CD4-positive, alpha-beta T cell (primary cell): ENCODE results near the gene DYRK1B. TPM values are rescaled to one million over a fixed set of nuclear protein-coding genes. Genes with fewer than 3 reads are reported as not detected.
A peak's percentile ranks its signal among the peaks of the same experiment; 100 is the strongest.

Source experiments
- ATAC-seq: fragments of 200-7000 bp; cut with Tn5 transposase; one replicate; pipeline ENCODE4 v1.10.0; 2022; ENCODE audit warnings: mild to moderate bottlenecking; ENCODE audit not compliant: poor library complexity
- CTCF ChIA-PET: fragments of 350-600 bp; sonication (Branson Sonifier 250); formaldehyde crosslinking; loops from one replicate; lab custom pipeline; 2021; ENCODE audit warnings: antibody characterized with exemption, inconsistent platforms; lab: Charles Lee
- POLR2A ChIA-PET: fragments of 350-600 bp; sonication (Branson Sonifier 250); formaldehyde crosslinking; loops from one replicate; lab custom pipeline; 2021; ENCODE audit warnings: antibody characterized with exemption, inconsistent platforms; lab: Charles Lee
- DNase-seq, 14 experiments: peaks; one replicate each; pipeline ENCODE4 v3.0.0-alpha.2; 2013 to 2020; ENCODE audit warnings: mixed read lengths in 2 of 14
- H3K27ac ChIP-seq, 2 donors: one replicate each; pipeline versions ENCODE4 v1.5.1 to v1.7.0; 2013; ENCODE audit warnings: low read length in 2 of 2, low read depth in 1 of 2, mild to moderate bottlenecking in 1 of 2
- H3K27me3 ChIP-seq, 2 experiments: 1 replicate in 1 of 2; 2 replicates in 1 of 2; pipeline versions ENCODE4 v1.6.1 to v1.7.0; 2013; ENCODE audit warnings: low read length in 2 of 2, control low read depth in 1 of 2, mild to moderate bottlenecking in 1 of 2, moderate library complexity in 1 of 2; ENCODE audit not compliant: insufficient read depth in 2 of 2, control insufficient read depth in 1 of 2
- H3K36me3 ChIP-seq: one replicate; pipeline ENCODE4 v1.6.1; 2013; ENCODE audit warnings: low read length, control low read depth; ENCODE audit not compliant: insufficient read depth
- H3K4me1 ChIP-seq: one replicate; pipeline ENCODE4 v1.6.1; 2013; ENCODE audit warnings: low read length, control low read depth; ENCODE audit not compliant: insufficient read depth
- H3K4me3 ChIP-seq: one replicate; pipeline ENCODE4 v1.5.1; 2013; ENCODE audit warnings: mild to moderate bottlenecking, low read length, moderate library complexity
- H3K9me3 ChIP-seq, 2 experiments: 1 replicate in 1 of 2; 2 replicates in 1 of 2; pipeline versions ENCODE4 v1.6.1 to v1.7.0; 2013; ENCODE audit warnings: low read length in 2 of 2, mild to moderate bottlenecking in 2 of 2, control low read depth in 1 of 2, moderate library complexity in 1 of 2; ENCODE audit not compliant: control insufficient read depth in 1 of 2, insufficient read depth in 1 of 2
- H3K27ac Mint-ChIP-seq: one replicate; pipeline ENCODE4 v1.8.0; 2020; ENCODE audit warnings: mixed read lengths
- H3K27me3 Mint-ChIP-seq: one replicate; pipeline ENCODE4 v1.8.0; 2021; ENCODE audit warnings: mixed read lengths
- H3K36me3 Mint-ChIP-seq: one replicate; pipeline ENCODE4 v1.8.0; 2021; ENCODE audit warnings: low read depth, mixed read lengths
- H3K4me1 Mint-ChIP-seq: one replicate; pipeline ENCODE4 v1.8.0; 2021; ENCODE audit warnings: low read depth, mixed read lengths
- H3K4me3 Mint-ChIP-seq: one replicate; pipeline ENCODE4 v1.8.0; 2020; ENCODE audit warnings: mild to moderate bottlenecking, mixed read lengths
- H3K9me3 Mint-ChIP-seq: one replicate; pipeline ENCODE4 v1.8.0; 2020; ENCODE audit warnings: mixed read lengths
- intact Hi-C, 2 experiments: fragments of 100-400 bp; cut with DNase I in 1 of 2; cut with micrococcal nuclease in 1 of 2; formaldehyde crosslinking; loops; one replicate each; pipeline versions ENCODE4 v1.15.1 to v1.9.0; 2023 to 2025; cut with DNase I, micrococcal nuclease
- total RNA-seq, 174 experiments: library from RNA in 2 of 174; stranded (reverse) in 2 of 174; gene quantifications; one replicate each; pipeline ENCODE4 v1.2.3 and lab custom pipeline; 2021 to 2026
- TF ChIP-seq, protein P1 (sequence below): fragments of 200-600 bp; IDR thresholded peaks from one replicate; pipeline ENCODE4 v1.8.0; 2022; ENCODE audit warnings: antibody characterized with exemption, mild to moderate bottlenecking

DYRK1B gene
- total RNA-seq, 2 experiments from 2014 or later, result 18.9 to 19.4 TPM

DNA sequence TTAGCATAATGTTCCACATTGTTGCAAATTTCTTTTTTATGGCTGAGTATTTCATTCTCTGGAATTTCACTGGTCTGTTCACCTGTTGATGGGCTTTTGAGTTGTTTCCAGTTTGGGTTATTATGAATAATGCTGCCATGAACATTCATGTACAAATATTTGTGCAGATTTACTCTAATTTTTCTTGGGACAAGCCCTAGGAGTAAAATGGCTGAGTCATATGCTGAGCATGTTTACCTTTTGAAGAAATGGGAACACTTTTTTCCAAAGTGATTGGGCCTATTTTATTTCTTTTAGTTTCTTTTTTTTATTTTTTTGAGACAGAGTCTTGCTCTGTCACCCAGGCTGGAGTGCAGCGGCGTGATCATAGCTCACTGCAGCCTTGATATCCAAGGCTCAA, 16.9 kb upstream of the DYRK1B start:
- peaks cover 10% of the 10 kb centered on the region for H3K27me3 Mint-ChIP-seq
- DNase-seq (no peak), ATAC-seq (no peak)
- Histone ChIP-seq H3K4me3 (no peak overlapping the region), H3K9me3 (no peaks in the 10 kb centered on the region), H3K4me1 (peaks cover 12% of the 10 kb centered on the region), H3K36me3 (no peaks in the 10 kb centered on the region), H3K27ac (no peak overlapping the region), H3K27me3 (no peaks in the 10 kb centered on the region)
- ChIA-PET POLR2A (no interaction called here), CTCF (no interaction called here)
- H3K9me3 Mint-ChIP-seq, result no peaks in the 10 kb centered on the region
- no peaks in the 10 kb centered on the region for H3K36me3 Mint-ChIP-seq
- peaks cover 15% of the 10 kb centered on the region for H3K4me1 Mint-ChIP-seq
- H3K4me3 Mint-ChIP-seq, result no peak overlapping the region
- TF ChIP-seq, protein P1, sequence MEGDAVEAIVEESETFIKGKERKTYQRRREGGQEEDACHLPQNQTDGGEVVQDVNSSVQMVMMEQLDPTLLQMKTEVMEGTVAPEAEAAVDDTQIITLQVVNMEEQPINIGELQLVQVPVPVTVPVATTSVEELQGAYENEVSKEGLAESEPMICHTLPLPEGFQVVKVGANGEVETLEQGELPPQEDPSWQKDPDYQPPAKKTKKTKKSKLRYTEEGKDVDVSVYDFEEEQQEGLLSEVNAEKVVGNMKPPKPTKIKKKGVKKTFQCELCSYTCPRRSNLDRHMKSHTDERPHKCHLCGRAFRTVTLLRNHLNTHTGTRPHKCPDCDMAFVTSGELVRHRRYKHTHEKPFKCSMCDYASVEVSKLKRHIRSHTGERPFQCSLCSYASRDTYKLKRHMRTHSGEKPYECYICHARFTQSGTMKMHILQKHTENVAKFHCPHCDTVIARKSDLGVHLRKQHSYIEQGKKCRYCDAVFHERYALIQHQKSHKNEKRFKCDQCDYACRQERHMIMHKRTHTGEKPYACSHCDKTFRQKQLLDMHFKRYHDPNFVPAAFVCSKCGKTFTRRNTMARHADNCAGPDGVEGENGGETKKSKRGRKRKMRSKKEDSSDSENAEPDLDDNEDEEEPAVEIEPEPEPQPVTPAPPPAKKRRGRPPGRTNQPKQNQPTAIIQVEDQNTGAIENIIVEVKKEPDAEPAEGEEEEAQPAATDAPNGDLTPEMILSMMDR, result no peak
- no peak overlapping the region for H3K27ac Mint-ChIP-seq
- intact Hi-C loops, result no loop called here

DNA sequence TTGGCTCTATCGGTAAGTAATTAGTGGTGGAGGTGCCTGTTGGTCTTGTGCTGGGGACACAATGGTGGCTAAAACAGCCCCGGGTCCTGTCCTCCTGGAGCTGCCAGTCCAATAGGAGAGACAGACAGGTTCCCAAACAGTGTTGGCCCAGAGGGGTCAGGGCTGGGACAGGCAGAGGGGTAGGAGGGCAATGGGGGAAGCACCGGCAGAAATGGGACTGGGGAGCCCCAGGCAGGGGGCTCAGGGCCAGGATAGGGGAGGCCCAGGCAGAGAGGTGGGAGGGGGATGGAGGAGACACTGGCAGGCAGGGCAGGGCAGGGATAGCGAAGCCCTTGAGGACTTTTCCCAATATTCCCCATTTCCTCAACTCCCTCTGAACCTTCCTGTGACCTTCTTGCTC, 14.4 kb upstream of the DYRK1B start:
- POLR2A ChIA-PET, result no interaction called here

DNA sequence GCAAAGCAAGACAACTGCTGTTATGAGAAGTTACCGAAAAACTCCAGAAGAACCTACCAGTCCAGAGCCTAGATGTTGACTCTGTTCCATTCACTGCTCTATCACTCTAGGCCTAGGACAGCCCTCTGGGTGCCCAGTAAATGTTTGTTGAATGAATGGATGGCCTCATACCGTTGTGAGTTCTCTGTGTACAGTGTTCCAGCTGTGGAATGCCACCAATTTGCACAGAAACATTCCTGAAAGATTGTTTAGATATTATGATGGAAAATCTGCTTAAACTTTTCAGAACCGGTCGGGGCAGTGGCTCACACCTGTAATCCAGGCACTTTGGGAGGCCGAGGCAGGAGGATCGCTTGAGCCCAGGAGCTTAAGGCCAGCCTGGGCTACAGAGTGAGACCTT, 13.6 kb upstream of the DYRK1B start:
- no peaks in the 10 kb centered on the region for H3K36me3 ChIP-seq
- peaks cover 45% of the 10 kb centered on the region for H3K4me1 Mint-ChIP-seq
- DNase-seq (no peak), ATAC-seq (no peak)
- H3K9me3 Mint-ChIP-seq, result no peaks in the 10 kb centered on the region
- H3K4me3 ChIP-seq, result no peak overlapping the region
- no peaks in the 10 kb centered on the region for H3K27me3 Mint-ChIP-seq
- ChIA-PET POLR2A (interaction anchor here (1.1 to 1.4 kb wide), 2 partner anchors 123 to 208 kb away, joined by 3 to 4 read pairs; partner anchors contain the start of genes PSMC4 and ZNF780B), CTCF (no interaction called here)
- peaks cover 44% of the 10 kb centered on the region for H3K4me1 ChIP-seq
- TF ChIP-seq, protein P1, result no peak
- H3K27ac Mint-ChIP-seq, result peak overlapping the region; percentile 92
- peaks cover 6% of the 10 kb centered on the region for H3K36me3 Mint-ChIP-seq
- no peaks in the 10 kb centered on the region for H3K9me3 ChIP-seq
- H3K27me3 ChIP-seq, result no peaks in the 10 kb centered on the region
- no peak overlapping the region for H3K27ac ChIP-seq
- H3K4me3 Mint-ChIP-seq, result peak overlapping the region; percentile 30
- intact Hi-C loops, result loop anchor here in 1 of 2 experiments (10.0 kb wide), 1 partner anchor 293 kb away; no protein-coding TSS in a partner anchor

More for the DNA sequence above, 14.4 kb upstream of the DYRK1B start:
- Histone ChIP-seq H3K4me3 (no peak overlapping the region), H3K4me1 (peaks cover 35% of the 10 kb centered on the region), H3K27ac (no peak overlapping the region), H3K27me3 (no peaks in the 10 kb centered on the region), H3K9me3 (no peaks in the 10 kb centered on the region), H3K36me3 (no peaks in the 10 kb centered on the region)
- H3K27ac Mint-ChIP-seq, result no peak overlapping the region
- TF ChIP-seq, protein P1, result no peak
- peaks cover 38% of the 10 kb centered on the region for H3K4me1 Mint-ChIP-seq
- intact Hi-C loops, result loop anchor here in 1 of 2 experiments (10.0 kb wide), 1 partner anchor 294 kb away; no protein-coding TSS in a partner anchor
- no peaks in the 10 kb centered on the region for H3K9me3 Mint-ChIP-seq
- no peak overlapping the region for H3K4me3 Mint-ChIP-seq
- no peaks in the 10 kb centered on the region for H3K27me3 Mint-ChIP-seq
- peaks cover 5% of the 10 kb centered on the region for H3K36me3 Mint-ChIP-seq
- CTCF ChIA-PET, result no interaction called here
- ATAC-seq, result no peak
- DNase-seq, result no peak
